HG03097 (cell line): ENCODE measurements around the gene OR2B2.

Experiments
- ATAC-seq: cut with Tn5 transposase; IDR thresholded peaks from one replicate; pipeline ENCODE4 v1.9.1; 2021; ENCODE audit not compliant: unreplicated experiment, low FRiP score

OR2B2 gene

GRCh38 chr6:27893836-27894807, 18.1 kb downstream of the OR2B2 start:
- ATAC-seq, result no peak

- peak; percentile 57 for ATAC-seq
Measured at GRCh38 chr6:27893059-27893835, 18.9 kb downstream of the OR2B2 start.

GRCh38 chr6:27892649-27893058, 19.5 kb downstream of the OR2B2 start:
- no peak for ATAC-seq

- ATAC-seq, result no peak
Measured at GRCh38 chr6:27891320-27891875, 20.8 kb downstream of the OR2B2 start.

GRCh38 chr6:27890445-27891319, 21.5 kb downstream of the OR2B2 start:
- peak; percentile 45 for ATAC-seq

- no peak for ATAC-seq
Measured at GRCh38 chr6:27889628-27890444, 22.4 kb downstream of the OR2B2 start.

GRCh38 chr6:27889275-27889627, 22.9 kb downstream of the OR2B2 start:
- no peak for ATAC-seq

- no peak for ATAC-seq
Measured at GRCh38 chr6:27888566-27888965, 23.6 kb downstream of the OR2B2 start.

- no peak for ATAC-seq
Measured at GRCh38 chr6:27886073-27886472, 26.1 kb downstream of the OR2B2 start.

- ATAC-seq, result no peak
Measured at GRCh38 chr6:27883136-27883535, 29.1 kb downstream of the OR2B2 start.

- ATAC-seq, result no peak
Measured at GRCh38 chr6:27882624-27883023, 29.6 kb downstream of the OR2B2 start.

GRCh38 chr6:27879837-27880236, 32.4 kb downstream of the OR2B2 start:
- no peak for ATAC-seq

- ATAC-seq, result no peak
Measured at GRCh38 chr6:27874016-27874415, 38.2 kb downstream of the OR2B2 start.

- ATAC-seq, result peak; percentile 34
Measured at GRCh38 chr6:27873021-27873940, 38.9 kb downstream of the OR2B2 start.

- peak; percentile 10 for ATAC-seq
Measured at GRCh38 chr6:27872642-27873020, 39.6 kb downstream of the OR2B2 start.

- peak; percentile 62 for ATAC-seq
Measured at GRCh38 chr6:27871924-27872638, 40.1 kb downstream of the OR2B2 start.

GRCh38 chr6:27870291-27870870, 41.8 kb downstream of the OR2B2 start:
- no peak for ATAC-seq
